Loucy (cell line): ENCODE results near the gene RBM20.

Experiments used
- H2AFZ ChIP-seq: fragments of 200-600 bp; sonication (generic); 2 replicates; pipeline ENCODE4 v1.6.0; 2016; ENCODE audit warnings: antibody characterized with exemption, mild to moderate bottlenecking, low read length, moderate library complexity
- H3F3A ChIP-seq: fragments of 200-600 bp; 2 replicates; pipeline ENCODE4 v1.6.0; 2016; ENCODE audit warnings: antibody characterized with exemption, low read depth, mild to moderate bottlenecking
- H3K27me3 ChIP-seq: fragments of 200-600 bp; sonication (generic); 2 replicates; pipeline ENCODE4 v1.6.1; 2014; ENCODE audit warnings: low read length, mild to moderate bottlenecking; ENCODE audit not compliant: insufficient read depth, poor library complexity, severe bottlenecking
- H3K36me3 ChIP-seq: fragments of 200-600 bp; sonication (generic); 2 replicates; pipeline ENCODE4 v1.6.1; 2016; ENCODE audit warnings: low read length; ENCODE audit not compliant: insufficient read depth
- H3K4me1 ChIP-seq: fragments of 200-600 bp; sonication (generic); 2 replicates; pipeline ENCODE4 v1.5.1; 2014; ENCODE audit warnings: low read length, mild to moderate bottlenecking; ENCODE audit not compliant: insufficient read depth, poor library complexity, severe bottlenecking
- H3K4me2 ChIP-seq: fragments of 200-600 bp; sonication (generic); 2 replicates; pipeline ENCODE4 v1.6.0; 2014; ENCODE audit warnings: antibody characterized with exemption, low read length, low read depth, mild to moderate bottlenecking; ENCODE audit not compliant: poor library complexity, severe bottlenecking
- H3K4me3 ChIP-seq: fragments of 200-600 bp; sonication (generic); 2 replicates; pipeline ENCODE4 v1.5.1; 2014; ENCODE audit warnings: low read length, mild to moderate bottlenecking, mixed read lengths; ENCODE audit not compliant: poor library complexity, severe bottlenecking
- H3K79me2 ChIP-seq: fragments of 200-600 bp; sonication (generic); 2 replicates; pipeline ENCODE4 v1.6.1; 2014; ENCODE audit warnings: low read length; ENCODE audit not compliant: insufficient read depth
- H3K9ac ChIP-seq: fragments of 200-600 bp; sonication (generic); 2 replicates; pipeline ENCODE4 v1.6.0; 2014; ENCODE audit warnings: mild to moderate bottlenecking, low read depth, low read length, moderate library complexity; ENCODE audit not compliant: poor library complexity, severe bottlenecking
- H3K9me2 ChIP-seq: fragments of 200-600 bp; sonication (generic); replicated peaks from 2 replicates; pipeline ENCODE4 v1.6.1; 2016; ENCODE audit warnings: low read depth, low read length, mixed read lengths
- H3K9me3 ChIP-seq: fragments of 200-600 bp; sonication (generic); 2 replicates; pipeline ENCODE4 v1.6.1; 2014; ENCODE audit warnings: mild to moderate bottlenecking, antibody characterized with exemption, low read length, low read depth; ENCODE audit not compliant: insufficient read depth
- H4K20me1 ChIP-seq: fragments of 200-600 bp; sonication (generic); 2 replicates; pipeline ENCODE4 v1.6.0; 2014; ENCODE audit warnings: antibody characterized with exemption, low read length, mild to moderate bottlenecking; ENCODE audit not compliant: insufficient read depth, poor library complexity, severe bottlenecking
- CTCF ChIP-seq: fragments of 200-600 bp; sonication (generic); conservative IDR thresholded peaks from 2 replicates; pipeline ENCODE4 v1.5.1; 2014; ENCODE audit warnings: mild to moderate bottlenecking, antibody characterized with exemption, low read length
- EZH2phosphoT487 ChIP-seq: fragments of 200-600 bp; IDR thresholded peaks from 2 replicates; pipeline ENCODE4 v1.6.1; 2018; ENCODE audit warnings: antibody characterized with exemption, mild to moderate bottlenecking, moderate library complexity, borderline replicate concordance

Gene RBM20

GRCh38 chr10:110867807-110868465 lies 223.8 kb downstream of the RBM20 start:
- TF ChIP-seq CTCF: no peak
- no peak for TF ChIP-seq EZH2phosphoT487
- Histone ChIP-seq H4K20me1 (no peaks in the 10 kb centered on the region), H3K27me3 (no peaks in the 10 kb centered on the region), H3F3A (peaks cover 3% of the 10 kb centered on the region; the same call in 1 of the 2 replicates), H3K4me1 (peaks cover 81% of the 10 kb centered on the region), H3K79me2 (peaks cover 31% of the 10 kb centered on the region), H3K9me2 (no peaks in the 10 kb centered on the region), H3K4me2 (peak overlapping the region; percentile 99), H3K36me3 (no peaks in the 10 kb centered on the region), H2AFZ (peak overlapping the region; percentile 41; the same call in 1 of the 2 replicates), H3K4me3 (no peak overlapping the region), H3K9me3 (no peaks in the 10 kb centered on the region), H3K9ac (peak overlapping the region; percentile 90)

GRCh38 chr10:110868981-110869380 lies 224.8 kb downstream of the RBM20 start:
- Histone ChIP-seq H3K36me3 (no peaks in the 10 kb centered on the region), H3K4me2 (peak overlapping the region; percentile 99), H3K9me2 (no peaks in the 10 kb centered on the region), H3K4me1 (peaks cover 82% of the 10 kb centered on the region), H3K79me2 (peaks cover 42% of the 10 kb centered on the region), H3K27me3 (no peaks in the 10 kb centered on the region), H3K4me3 (peak overlapping the region; percentile 63), H3K9me3 (no peaks in the 10 kb centered on the region), H3K9ac (peak overlapping the region; percentile 90), H2AFZ (no peak overlapping the region), H3F3A (peaks cover 3% of the 10 kb centered on the region; the same call in 1 of the 2 replicates), H4K20me1 (peaks cover 7% of the 10 kb centered on the region)
- TF ChIP-seq EZH2phosphoT487 (no peak), CTCF (no peak)

GRCh38 chr10:110870823-110871297 lies 226.7 kb downstream of the RBM20 start:
- no peaks in the 10 kb centered on the region for H3K9me2 ChIP-seq
- H3K9me3 ChIP-seq: no peaks in the 10 kb centered on the region
- no peaks in the 10 kb centered on the region; the same call in 1 of the 2 replicates for H3K36me3 ChIP-seq
- H3K27me3 ChIP-seq: no peaks in the 10 kb centered on the region
- H3F3A ChIP-seq: peaks cover 3% of the 10 kb centered on the region; the same call in 1 of the 2 replicates
- no peak for TF ChIP-seq EZH2phosphoT487
- no peak for TF ChIP-seq CTCF
- H4K20me1 ChIP-seq: peaks cover 24% of the 10 kb centered on the region
- peak overlapping the region; percentile 93 for H3K4me3 ChIP-seq
- H3K4me2 ChIP-seq: peak overlapping the region; percentile 99
- H3K4me1 ChIP-seq: peaks cover 80% of the 10 kb centered on the region
- H3K79me2 ChIP-seq: peaks cover 61% of the 10 kb centered on the region
- peak overlapping the region; percentile 90 for H3K9ac ChIP-seq
- H2AFZ ChIP-seq: no peak overlapping the region
